ENCODE data around the gene OGFOD1. TPM values are rescaled to one million over a fixed set of nuclear protein-coding genes. Genes with fewer than 3 reads are reported as not detected.
A peak's percentile ranks its signal among the peaks of the same experiment; 100 is the strongest.
"Not testable (repeated sequence)": the region's sequence is repeated elsewhere in the genome, so short reads cannot be mapped to it uniquely, and the experiment has no call there.

Gene OGFOD1
- total RNA-seq, 1 donor from 2014 or later: 44.3 TPM

- DNase-seq (ENCODE audit: low spot score): no peak
These were observed 28.1 kb downstream of the OGFOD1 start for GRCh38 chr16:56479469-56479868.

GRCh38 chr16:56480776-56481467 lies 29.6 kb downstream of the OGFOD1 start:
- no peak for DNase-seq (ENCODE audit: low spot score)

GRCh38 chr16:56481468-56482122 lies 30.2 kb downstream of the OGFOD1 start:
- no peak for DNase-seq (ENCODE audit: low spot score)

GRCh38 chr16:56482683-56483236 lies 31.4 kb downstream of the OGFOD1 start:
- no peak for DNase-seq (ENCODE audit: low spot score)

GRCh38 chr16:56483394-56483793 lies 32.0 kb downstream of the OGFOD1 start:
- DNase-seq (ENCODE audit: low spot score): no peak

- no peak for DNase-seq (ENCODE audit: low spot score)
These were observed 36.7 kb downstream of the OGFOD1 start for GRCh38 chr16:56488035-56488434.

- not testable (repeated sequence) for DNase-seq (ENCODE audit: low spot score)
These were observed 37.5 kb downstream of the OGFOD1 start for GRCh38 chr16:56488868-56489267.

GRCh38 chr16:56491657-56492261 lies 40.4 kb downstream of the OGFOD1 start:
- DNase-seq (ENCODE audit: low spot score): no peak

GRCh38 chr16:56493126-56493525 lies 41.8 kb downstream of the OGFOD1 start:
- DNase-seq (ENCODE audit: low spot score): no peak

- DNase-seq (ENCODE audit: low spot score): no peak
These were observed 42.5 kb downstream of the OGFOD1 start for GRCh38 chr16:56493815-56494214.

- no peak for DNase-seq (ENCODE audit: low spot score)
These were observed 53.8 kb downstream of the OGFOD1 start for GRCh38 chr16:56505181-56505580.

GRCh38 chr16:56506941-56507340 lies 55.6 kb downstream of the OGFOD1 start:
- no peak for DNase-seq (ENCODE audit: low spot score)

GRCh38 chr16:56510544-56510943 lies 59.2 kb downstream of the OGFOD1 start:
- DNase-seq (ENCODE audit: low spot score): no peak

GRCh38 chr16:56512025-56512424 lies 60.7 kb downstream of the OGFOD1 start:
- no peak for DNase-seq (ENCODE audit: low spot score)

GRCh38 chr16:56513091-56513490 lies 61.7 kb downstream of the OGFOD1 start:
- DNase-seq (ENCODE audit: low spot score): no peak

GRCh38 chr16:56513972-56514371 lies 62.6 kb downstream of the OGFOD1 start:
- peak; percentile 52 for DNase-seq (ENCODE audit: low spot score)

- DNase-seq (ENCODE audit: low spot score): no peak
These were observed 63.5 kb downstream of the OGFOD1 start for GRCh38 chr16:56514845-56515244.

GRCh38 chr16:56515665-56516064 lies 64.3 kb downstream of the OGFOD1 start:
- DNase-seq (ENCODE audit: low spot score): no peak

- DNase-seq (ENCODE audit: low spot score): no peak
These were observed 65.9 kb downstream of the OGFOD1 start for GRCh38 chr16:56517206-56517605.

GRCh38 chr16:56518425-56518824 lies 67.1 kb downstream of the OGFOD1 start:
- no peak for DNase-seq (ENCODE audit: low spot score)

GRCh38 chr16:56519459-56520250 lies 68.3 kb downstream of the OGFOD1 start, which contains the start of gene BBS2:
Gene BBS2, minus strand, starts transcription at chr16:56520024. Its CDS starts 162 bp downstream, at chr16:56519862.
- DNase-seq (ENCODE audit: low spot score): peak; percentile 92

GRCh38 chr16:56520251-56520577 lies 68.9 kb downstream of the OGFOD1 start:
- DNase-seq (ENCODE audit: low spot score): no peak
